ENCODE data around the gene PACRG.

GRCh38 chr6:162825597-162825996 lies 97.8 kb downstream of the PACRG start:
- TF ChIP-seq POLR2A (IDR thresholded peaks at IDR 0.05; ENCODE audit: low read length) (no peak), CHD2 (IDR thresholded peaks at IDR 0.05; ENCODE audit: low read length, partially characterized antibody) (no peak), CTCF (IDR thresholded peaks at IDR 0.05) (no peak), RCOR1 (IDR thresholded peaks at IDR 0.05; ENCODE audit: low read depth, low read length) (no peak), EP300 (IDR thresholded peaks at IDR 0.05) (no peak), USF2 (IDR thresholded peaks at IDR 0.05) (no peak), CHD4 (IDR thresholded peaks at IDR 0.05; ENCODE audit: borderline replicate concordance) (no peak), ZFP36 (IDR thresholded peaks at IDR 0.05; ENCODE audit: borderline replicate concordance, partially characterized antibody) (no peak), ZNF302 (CRISPR knock-in tag; IDR thresholded peaks at IDR 0.05) (no peak), CBX2 (IDR thresholded peaks at IDR 0.05; ENCODE audit: borderline replicate concordance, low read depth) (no peak), ATOH8 (CRISPR knock-in tag; IDR thresholded peaks at IDR 0.05; ENCODE audit: low read depth) (no peak)
